LNCaP clone FGC (cell line): ENCODE measurements around the gene KANSL1.

ENCODE experiments used
- DNase-seq: peaks from one replicate; pipeline ENCODE4 v3.0.0-alpha.2; 2011; ENCODE audit warnings: low read depth
- H3K4me3 ChIP-seq: 2 replicates; pipeline ENCODE4 v1.5.1; 2011; ENCODE audit warnings: mild to moderate bottlenecking, low read depth, low read length, control low read depth
- TF ChIP-seq, protein P1 (sequence below): IDR thresholded peaks from 2 replicates; pipeline ENCODE4 v1.5.1; 2012; ENCODE audit warnings: mild to moderate bottlenecking; ENCODE audit not compliant: control insufficient read depth, insufficient read depth; ENCODE audit errors: extremely low read depth

The KANSL1 gene

DNA sequence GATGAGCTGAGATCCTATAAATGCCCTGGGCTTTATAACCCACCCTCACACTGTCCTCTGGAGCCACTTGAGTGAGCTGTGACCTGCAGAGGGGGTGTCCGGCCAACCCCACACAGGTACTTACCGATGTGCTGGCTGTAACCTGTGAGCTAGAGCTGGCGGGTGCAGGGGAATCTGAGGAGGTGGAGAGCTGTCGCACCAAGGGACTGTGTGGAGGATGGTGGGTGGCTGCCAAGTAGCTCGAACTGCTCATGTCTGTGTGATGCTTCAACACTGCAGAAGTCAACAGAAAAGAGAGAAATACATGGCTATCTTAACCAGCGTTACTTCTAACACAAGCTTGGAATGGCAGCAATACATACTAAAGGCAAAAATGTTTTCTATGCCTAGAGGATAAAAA, 154.8 kb downstream of the KANSL1 start:
- TF ChIP-seq, protein P1, sequence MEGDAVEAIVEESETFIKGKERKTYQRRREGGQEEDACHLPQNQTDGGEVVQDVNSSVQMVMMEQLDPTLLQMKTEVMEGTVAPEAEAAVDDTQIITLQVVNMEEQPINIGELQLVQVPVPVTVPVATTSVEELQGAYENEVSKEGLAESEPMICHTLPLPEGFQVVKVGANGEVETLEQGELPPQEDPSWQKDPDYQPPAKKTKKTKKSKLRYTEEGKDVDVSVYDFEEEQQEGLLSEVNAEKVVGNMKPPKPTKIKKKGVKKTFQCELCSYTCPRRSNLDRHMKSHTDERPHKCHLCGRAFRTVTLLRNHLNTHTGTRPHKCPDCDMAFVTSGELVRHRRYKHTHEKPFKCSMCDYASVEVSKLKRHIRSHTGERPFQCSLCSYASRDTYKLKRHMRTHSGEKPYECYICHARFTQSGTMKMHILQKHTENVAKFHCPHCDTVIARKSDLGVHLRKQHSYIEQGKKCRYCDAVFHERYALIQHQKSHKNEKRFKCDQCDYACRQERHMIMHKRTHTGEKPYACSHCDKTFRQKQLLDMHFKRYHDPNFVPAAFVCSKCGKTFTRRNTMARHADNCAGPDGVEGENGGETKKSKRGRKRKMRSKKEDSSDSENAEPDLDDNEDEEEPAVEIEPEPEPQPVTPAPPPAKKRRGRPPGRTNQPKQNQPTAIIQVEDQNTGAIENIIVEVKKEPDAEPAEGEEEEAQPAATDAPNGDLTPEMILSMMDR, result no peak
- no peak for DNase-seq
- H3K4me3 ChIP-seq, result no peak overlapping the region

DNA sequence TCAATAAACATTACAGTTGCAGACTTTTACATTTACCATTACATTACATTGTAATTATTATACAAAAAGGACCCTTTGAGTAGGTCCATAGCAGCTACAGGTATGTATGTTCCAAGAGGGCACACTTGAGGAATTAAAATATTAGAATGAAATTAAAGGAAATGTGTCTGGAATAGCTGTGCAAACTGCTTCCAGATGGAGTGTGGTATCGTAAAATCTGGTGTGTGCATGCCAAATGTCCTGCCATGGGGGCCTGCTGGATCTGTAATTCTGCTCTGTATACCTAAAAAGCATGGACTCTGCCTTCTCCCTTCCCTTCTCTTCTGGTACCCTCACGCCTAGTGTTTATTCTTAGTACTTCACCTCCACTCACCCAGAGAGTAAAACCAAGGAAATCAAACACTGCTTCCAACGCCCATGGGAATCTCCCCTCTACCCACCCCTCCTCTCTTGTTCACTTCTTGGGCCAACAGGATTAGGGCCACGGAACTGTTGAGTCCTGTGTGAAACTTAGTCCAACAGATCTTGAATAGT, 155.4 kb downstream of the KANSL1 start:
- no peak overlapping the region for H3K4me3 ChIP-seq
- TF ChIP-seq, protein P1, result no peak
- DNase-seq, result no peak

DNA sequence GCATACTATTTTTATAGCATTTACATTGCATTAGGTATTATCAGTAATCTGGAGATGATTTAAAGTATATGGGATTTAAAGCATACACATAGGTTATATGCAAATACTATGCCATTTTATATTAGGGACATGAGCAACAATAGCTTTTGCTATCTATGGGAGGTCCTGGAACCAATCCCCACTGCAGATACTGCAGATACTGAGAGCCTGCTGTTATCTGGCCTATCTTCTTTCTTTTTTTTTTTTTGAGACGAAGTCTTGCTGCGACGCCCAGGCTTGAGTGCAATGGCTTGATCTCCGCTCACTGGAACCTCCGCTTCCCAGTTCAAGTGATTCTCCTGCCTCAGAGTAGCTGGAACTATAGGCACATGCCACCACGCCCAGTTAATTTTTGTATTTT, 156.7 kb downstream of the KANSL1 start:
- TF ChIP-seq, protein P1, result no peak
- H3K4me3 ChIP-seq, result no peak overlapping the region
- no peak for DNase-seq

DNA sequence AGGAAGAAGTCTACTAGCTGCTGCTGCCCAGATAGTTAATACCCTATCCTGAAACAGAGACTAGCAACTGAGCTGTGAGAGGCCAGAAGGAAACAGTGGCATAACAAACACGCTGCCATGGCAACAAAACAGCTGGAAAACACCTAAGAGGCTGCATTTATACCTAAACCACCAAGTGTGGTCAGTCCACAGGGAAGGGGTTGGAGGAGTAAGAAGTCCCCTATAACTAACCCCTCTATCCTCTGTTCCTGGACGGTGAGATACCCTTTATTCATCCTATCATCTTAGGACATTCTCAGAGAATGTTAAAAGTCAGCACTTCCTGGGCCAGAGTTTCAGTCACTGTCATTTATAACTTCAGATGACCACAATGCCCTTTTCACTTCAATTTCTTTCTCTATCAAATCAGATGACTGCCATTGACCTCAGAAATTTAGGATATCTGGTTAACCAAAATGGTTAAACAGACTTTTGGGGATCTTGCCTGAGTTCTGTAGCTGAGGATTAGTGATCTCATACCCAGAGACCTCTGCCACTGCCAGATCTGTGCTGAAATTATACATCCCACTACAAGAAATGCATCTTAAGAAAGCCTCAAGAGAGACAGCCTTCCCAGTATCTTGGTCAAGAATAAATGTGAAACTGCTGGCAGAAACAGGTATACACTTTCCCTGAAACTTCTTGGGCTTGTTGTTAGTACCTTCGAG, 158.0 kb downstream of the KANSL1 start:
- no peak for DNase-seq
- TF ChIP-seq, protein P1, result no peak
- no peak overlapping the region for H3K4me3 ChIP-seq

DNA sequence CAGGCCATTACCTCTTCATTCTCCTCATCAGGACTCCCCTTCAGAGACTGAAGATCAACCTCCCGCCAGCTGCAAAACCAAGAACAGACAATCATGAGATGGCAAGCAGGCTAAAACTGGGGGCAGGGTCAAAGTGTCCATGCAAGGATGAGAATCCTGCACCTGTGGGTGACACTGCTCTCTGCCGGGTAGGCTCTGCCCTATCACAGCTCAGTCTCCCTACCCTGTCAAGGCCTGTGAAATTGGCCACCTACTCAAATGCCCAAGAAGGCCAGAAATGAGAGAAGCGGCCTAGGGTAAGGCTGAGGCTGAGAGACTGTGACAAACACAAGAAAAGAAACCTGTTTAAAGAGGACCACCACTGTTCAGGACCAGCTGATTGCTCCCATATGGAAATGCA, 159.8 kb downstream of the KANSL1 start:
- H3K4me3 ChIP-seq, result no peak overlapping the region
- TF ChIP-seq, protein P1, result no peak
- no peak for DNase-seq

DNA sequence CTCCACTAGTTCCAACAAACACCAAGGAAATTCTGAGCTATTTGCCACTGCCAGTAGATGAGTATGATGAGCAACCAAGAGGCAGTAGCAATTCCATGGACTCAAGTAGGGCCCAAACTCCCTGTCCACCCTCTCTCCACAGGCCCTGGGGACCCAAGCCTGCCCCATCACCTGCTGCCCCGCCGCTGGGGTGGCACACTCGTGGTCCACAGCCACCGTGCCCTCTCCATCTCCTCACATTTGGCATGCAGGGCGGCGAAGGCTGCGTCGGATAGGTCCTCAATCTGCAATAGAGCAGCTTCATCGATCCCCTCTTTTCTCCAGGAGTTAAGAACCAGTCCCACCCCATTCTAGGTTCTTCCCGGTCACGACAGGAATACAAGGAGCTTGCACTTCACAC, 160.3 kb downstream of the KANSL1 start:
- TF ChIP-seq, protein P1, result no peak
- no peak for DNase-seq
- H3K4me3 ChIP-seq, result no peak overlapping the region

DNA sequence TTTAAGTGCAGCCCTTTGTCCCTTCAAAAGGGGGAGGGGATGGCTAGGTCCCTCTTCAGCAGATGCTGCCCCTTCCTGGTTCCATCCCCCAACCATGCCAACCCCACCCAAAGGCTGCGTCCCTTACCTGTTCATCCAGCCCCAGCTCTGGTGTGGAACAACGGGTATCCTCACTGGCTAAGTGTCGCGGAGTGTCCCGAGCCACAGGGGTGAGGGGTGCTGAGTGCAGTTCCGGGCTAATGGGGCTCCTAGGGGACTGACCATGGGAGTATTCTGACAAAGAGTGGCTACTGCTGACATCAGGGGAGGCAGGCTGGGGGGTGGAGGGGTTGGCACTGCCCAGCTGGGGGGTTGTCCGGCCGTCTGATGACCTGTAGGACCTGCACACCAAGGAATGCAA, 161.3 kb downstream of the KANSL1 start:
- TF ChIP-seq, protein P1, result no peak
- H3K4me3 ChIP-seq, result no peak overlapping the region
- no peak for DNase-seq
